ENCODE measurements around the gene RPS8.

GRCh38 chr1:44817771-44818495 is 42.6 kb downstream of the RPS8 start:
- TF ChIP-seq MAX (IDR thresholded peaks at IDR 0.05) (no peak), CREB1 (IDR thresholded peaks at IDR 0.05; ENCODE audit: low read depth) (no peak), TAF1 (IDR thresholded peaks at IDR 0.05; ENCODE audit: low read depth) (no peak)

Measured in Ishikawa (cell line).